NCI-H526 treated with DMSO at 0.1 percent for 48 hours (cell line): ENCODE results near the gene DSC1.

Experiments used
- DNase-seq: peaks from one replicate; lab custom pipeline; 2025; lab: John Stamatoyannopoulos, UW

DSC1 gene

DNA sequence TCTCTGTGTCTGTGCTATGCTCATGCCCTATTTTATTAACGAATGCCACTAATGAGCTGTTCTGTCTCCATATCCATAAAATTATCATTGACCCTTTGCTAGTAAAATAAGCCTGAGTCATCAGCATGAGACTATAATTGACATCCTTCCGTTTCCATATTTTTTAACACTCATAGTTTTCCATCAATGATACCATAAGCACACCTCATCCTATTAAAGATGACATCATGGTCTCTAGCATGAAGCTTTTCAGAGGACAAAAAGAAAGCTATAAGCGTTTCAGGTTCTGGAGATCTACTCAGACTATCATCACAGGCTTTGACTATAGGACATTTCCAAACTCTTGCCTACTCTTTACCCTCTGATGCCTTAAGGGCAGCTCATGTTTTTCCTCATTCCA is 59.2 kb downstream of the DSC1 start:
- DNase-seq = no peak

DNA sequence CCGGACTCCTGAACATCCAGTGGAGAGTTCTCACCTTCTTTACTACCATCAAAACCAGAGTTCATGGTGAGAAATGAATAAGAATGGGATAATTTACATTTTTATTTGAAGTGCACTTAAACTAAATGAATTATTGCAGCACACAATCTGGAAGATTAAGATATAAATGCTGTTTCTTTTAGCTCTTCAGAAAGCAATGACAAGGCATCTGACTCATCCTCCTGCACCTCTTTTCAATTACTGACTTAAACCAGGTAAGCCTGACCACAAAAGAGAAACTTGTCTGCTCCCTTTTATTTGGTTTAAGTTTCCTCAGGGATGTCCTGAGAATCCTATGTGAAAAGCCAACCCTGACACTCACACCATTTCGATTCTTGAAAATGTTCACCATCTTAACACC is 59.7 kb downstream of the DSC1 start:
- DNase-seq = no peak

DNA sequence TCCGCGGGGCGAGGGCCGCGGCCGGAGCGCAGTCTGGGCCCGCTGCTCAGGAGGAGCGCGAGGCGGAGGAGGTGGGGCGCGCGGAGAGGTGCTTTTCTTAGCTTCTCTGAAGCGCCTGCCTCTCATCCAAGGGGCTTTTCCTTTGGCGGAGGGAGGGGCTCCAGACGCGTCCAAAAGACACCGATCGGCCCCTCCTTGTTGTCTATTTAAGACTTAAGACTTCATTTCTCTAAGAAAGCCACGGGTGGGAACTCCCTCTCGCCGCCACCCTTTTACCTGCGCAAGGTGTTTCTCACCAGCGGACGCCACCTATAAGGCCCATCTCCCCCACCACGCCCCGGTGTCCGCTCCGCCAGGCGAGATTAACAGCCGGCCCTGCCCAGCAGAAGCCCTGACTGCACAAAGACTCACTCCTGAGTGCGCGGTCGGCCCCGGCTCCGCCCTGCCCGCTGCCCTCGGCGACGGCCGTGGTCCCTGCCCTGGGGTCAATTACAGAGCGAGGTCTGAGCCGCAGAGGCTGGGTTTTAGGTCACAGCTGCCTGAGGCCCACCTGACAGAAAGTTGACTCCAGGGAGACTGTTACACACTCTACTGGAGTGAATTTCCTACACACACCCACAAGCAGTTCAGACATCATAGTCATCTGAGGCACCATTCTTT is 60.5 kb downstream of the DSC1 start, which contains the start of gene DSC2:
DSC2 (minus strand) TSS at position 397 of the 660 bp plus-strand sequence. CDS start 450 bp downstream, outside the sequence.
- DNase-seq = no peak

DNA sequence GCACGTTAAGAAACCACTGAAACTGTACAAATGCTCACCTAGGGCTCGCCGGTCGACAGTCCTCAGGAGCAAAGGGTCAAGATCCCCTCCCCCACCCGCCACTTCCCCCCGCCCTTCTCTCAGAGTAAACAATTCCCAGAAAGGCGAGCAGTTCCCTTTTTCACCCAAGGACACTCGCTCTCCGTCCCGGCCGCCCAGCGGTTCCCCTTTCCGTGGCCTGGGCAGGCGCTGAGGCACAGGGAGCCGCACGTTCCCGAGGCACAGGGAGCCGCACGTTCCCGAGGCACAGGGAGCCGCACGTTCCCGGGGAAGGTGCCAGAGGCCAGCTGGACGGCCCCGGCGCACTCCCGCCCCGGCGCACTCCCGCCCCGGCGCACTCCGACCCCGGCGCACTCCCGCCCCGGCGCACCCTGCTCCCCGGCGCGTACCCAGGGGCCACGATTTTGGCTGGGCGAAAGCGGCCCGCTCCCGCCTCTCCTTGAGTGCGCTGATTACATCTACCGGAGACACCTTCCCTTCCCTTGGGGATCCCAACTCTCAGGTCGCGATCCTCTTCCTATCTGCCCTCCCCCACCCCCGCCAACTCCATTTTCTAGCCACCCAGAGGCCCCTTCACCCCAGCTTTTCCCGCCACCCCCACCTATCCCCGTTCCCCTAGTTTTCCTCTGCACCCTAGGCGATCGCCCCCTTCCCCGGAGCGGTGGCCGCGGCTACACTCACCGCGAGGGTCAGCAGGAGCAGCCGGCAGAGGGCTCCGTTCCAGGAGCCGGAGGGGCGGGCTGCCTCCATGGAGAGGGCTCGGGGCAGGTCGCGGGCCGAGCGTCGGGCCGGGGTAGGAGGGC is 61.3 kb downstream of the DSC1 start:
- DNase-seq = no peak

DNA sequence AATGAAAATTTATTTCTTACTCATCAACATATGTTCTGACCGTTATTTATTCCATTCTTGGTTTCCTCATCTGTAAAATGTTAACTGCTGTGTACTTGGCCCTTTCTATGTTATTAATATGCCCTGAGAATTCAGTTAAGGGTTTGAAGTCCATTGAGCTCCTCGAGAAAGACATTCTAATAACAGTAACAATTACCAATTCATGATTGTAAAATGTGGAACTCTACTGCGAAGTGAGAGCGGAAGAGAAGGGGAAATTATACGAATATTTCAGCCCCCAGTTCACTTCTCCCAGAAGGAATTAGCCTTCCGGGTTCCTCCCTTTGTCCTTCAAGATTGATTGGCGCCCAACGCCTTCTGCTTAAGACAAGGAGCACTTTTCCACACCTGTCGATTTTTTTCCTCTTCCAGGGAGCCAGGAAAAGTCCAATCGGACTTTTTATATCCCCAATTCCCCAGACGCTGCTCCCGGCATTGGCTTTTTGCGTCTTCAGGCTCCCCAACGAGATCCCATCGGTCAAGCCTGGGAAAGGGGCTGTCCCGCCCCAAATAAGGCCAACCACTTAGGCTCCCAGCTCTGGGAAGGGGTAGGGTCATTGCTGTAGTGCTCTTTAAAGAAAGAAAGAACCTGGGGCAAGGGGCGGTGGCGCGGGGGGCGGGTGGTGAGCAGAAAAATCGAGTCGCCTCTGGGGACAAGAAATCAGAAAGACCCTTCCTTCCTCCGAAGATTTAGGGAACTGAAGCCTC is 62.0 kb downstream of the DSC1 start:
- no peak for DNase-seq

DNA sequence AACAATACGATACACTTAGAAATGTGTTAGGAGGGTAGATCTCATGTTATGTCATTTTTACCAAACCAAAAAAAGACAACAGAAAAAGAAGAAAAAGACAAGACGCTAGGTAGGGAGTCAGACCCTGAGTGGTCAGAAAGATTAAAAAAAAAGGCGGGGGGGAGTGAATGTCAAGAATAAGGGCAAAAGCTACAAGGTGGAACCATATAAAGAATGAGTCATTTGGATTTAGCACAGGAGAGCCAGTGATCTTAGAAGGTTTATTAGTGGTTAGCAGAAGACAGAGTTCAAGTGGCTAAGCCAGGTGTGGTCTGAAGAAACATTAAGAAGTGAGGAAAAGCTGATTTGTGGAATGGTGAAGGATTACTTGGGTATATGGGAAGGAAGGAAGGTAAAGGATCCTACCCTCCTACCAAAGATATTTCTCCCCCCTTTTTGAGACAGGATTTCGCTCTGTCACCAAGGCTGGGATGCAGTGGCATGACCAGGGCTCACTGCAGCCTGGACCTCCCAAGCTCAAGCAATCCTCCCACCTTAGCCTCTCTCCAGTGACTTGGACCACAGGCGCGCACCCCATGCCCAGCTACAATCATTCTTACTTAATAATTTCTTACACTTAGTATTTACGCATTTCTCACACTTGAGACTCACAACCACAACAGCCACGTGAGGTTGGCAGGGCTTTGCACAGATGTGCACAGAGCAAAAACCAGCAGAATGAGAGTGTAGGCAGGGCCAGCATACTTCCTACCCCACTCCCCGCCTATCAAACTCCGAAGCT is 63.0 kb downstream of the DSC1 start:
- DNase-seq = no peak

DNA sequence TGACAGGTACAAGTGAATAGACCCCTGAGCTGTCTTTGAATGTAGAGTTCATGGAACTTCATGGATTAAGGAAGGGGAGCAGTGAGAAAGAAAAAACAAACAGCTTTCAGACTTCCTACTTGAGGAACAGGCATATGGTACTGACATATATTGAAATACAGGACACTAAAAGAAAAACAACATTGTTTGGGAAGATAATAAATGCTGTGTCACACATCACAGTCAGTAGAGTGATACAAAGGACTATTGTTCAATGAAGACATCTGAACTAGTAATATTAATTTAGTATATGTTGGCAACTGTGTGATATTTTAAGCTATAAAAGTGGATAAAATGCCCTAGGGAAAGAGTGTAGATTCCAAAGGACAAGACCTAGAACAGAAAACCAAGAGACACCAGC is 63.8 kb downstream of the DSC1 start:
- no peak for DNase-seq

DNA sequence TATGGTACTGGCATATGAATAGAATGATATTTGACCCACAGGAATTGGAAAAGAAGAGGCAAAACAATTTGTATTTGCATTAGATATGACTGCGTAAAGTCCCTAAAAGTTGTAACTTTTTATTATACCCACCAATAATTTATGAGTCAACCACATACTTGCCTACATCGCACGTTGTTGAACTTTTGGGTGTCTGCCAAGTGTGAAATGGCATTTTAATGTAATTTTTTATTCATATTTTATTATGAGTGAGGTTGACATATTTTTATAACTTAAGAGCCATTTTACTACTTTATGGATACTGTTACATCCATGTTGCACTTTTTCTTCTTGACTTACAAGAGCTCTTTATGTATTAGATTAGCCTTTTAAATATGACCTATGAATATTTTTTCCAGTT is 65.0 kb downstream of the DSC1 start:
- no peak for DNase-seq

DNA sequence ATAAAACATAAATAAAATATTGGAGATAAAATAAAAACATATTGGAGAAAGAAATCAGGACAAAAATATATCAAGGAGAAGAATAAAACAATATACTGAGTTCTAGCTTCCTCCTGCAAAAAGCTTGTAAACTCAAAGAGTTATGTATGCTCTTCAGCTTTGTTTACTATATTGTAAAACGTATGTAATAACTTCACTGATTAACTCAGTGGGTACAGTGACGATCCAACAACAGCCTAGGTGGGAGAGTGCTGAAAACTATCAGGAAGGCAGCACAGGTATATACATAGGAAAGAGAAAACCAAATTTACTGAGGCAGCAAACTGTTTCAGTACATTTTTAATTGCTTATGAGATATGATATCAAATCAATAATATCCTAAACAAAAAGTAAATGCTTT is 68.8 kb downstream of the DSC1 start:
- DNase-seq = no peak

DNA sequence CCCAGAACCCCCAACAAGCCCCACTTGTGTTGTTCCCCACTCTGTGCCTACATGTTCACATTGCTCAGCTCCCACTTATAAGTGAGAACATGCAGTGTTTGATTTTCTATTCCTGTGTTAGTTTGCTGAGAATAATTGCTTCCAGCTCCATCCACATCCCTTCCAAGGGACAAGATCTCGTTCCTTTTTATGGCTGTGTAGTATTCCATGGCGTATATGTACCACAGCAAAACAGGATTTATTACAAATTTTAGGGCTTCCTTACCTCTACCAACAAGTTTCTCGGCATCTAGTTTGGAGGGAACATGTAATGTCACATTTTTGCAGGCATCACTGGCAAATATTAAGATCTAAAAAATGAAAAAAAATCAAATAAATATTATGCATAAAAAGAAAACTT is 69.4 kb downstream of the DSC1 start:
- DNase-seq = no peak

DNA sequence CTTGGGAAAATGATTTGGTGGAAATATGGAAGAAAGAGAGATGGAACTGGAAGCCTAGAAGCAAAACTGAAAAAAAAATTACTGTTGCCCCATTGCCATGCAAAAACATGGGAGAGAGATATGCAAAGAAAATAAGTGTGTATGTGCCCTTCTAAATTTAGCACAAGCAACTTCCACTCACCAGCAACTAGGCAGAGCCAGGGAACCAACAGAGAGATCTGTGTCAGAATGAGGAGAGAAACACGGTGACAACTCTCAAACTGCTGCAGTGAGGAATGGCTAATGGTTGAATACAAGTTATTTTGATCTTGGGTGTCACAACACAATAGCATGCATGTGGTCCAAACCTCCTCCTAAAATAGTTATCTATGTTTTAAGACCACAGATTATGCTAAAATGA is 71.3 kb downstream of the DSC1 start:
- DNase-seq = no peak

DNA sequence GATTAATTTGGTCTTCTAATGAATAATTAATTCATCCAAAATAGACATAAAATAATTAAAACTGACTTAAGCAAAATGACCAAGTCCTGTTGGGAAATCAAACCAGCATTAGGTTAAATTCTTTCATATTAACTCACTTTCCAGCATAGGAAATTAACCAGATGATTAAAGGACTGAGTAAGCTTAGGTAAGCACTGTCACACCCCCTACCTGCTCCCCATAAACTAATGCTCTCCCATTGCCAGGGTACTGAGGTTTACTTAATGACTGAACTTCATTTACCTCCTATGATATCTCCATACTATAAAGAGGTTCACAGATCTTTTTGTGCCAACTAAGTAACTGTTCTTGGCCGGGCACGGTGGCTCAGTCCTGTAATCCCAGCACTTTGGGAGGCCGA is 74.1 kb downstream of the DSC1 start:
- DNase-seq = no peak

DNA sequence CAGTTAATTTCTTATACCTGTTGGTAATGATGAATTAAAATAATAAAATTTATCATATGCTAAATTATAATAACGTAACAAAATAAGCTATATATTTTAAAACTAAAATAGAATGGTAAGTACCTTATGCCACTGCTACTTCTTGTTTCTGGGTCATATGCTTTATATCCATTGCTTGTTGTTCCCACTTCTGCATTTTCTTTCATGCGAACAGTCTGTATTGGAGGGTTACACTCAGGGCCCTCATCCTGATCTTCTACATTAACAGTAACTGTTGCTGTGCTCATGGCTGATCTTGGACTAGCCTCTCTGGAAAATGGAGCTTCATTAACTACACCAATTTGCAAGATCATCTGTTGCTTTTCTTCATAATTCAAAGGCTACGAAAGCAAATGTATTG is 82.7 kb downstream of the DSC1 start:
- DNase-seq = no peak
